Gastrocnemius medialis (tissue), 4 donors: ENCODE results near the gene PEDS1. TPM values are rescaled to one million over a fixed set of nuclear protein-coding genes. Genes with fewer than 3 reads are reported as not detected.

ENCODE experiments used
- ATAC-seq, 2 donors: fragments of 150-250 bp; one replicate each; pipeline ENCODE4 v1.9.1; 2016
- DNase-seq, 2 donors: peaks; one replicate each; pipeline ENCODE4 v3.0.0-alpha.2; 2019
- H3K27ac ChIP-seq, 4 donors: fragments of 200-600 bp; sonication (generic); 1 replicate in 1 of 4; 2 replicates in 3 of 4; pipeline ENCODE4 v1.5.1; 2016 to 2018; ENCODE audit warnings: mild to moderate bottlenecking in 2 of 4, moderate library complexity in 1 of 4
- H3K27me3 ChIP-seq, 3 donors: fragments of 200-600 bp; sonication (generic) in 2 of 3; 1 replicate in 1 of 3; 2 replicates in 2 of 3; pipeline versions ENCODE4 v1.5.1 to v1.6.0; 2016 to 2019; ENCODE audit warnings: mild to moderate bottlenecking in 1 of 3, moderate library complexity in 1 of 3
- H3K36me3 ChIP-seq, 2 donors: fragments of 200-600 bp; sonication (generic) in 1 of 2; one replicate each; pipeline ENCODE4 v1.5.1; 2017 to 2018
- H3K4me1 ChIP-seq, 2 donors: fragments of 200-600 bp; sonication (generic) in 1 of 2; one replicate each; pipeline ENCODE4 v1.5.1; 2016 to 2017; ENCODE audit warnings: mild to moderate bottlenecking in 2 of 2
- H3K4me3 ChIP-seq, 4 donors: fragments of 200-600 bp; sonication (generic) in 3 of 4; 1 replicate in 1 of 4; 2 replicates in 3 of 4; pipeline ENCODE4 v1.5.1; 2016 to 2019; ENCODE audit warnings: mild to moderate bottlenecking in 2 of 4
- H3K9me3 ChIP-seq, 3 donors: fragments of 200-600 bp; sonication (generic) in 2 of 3; 1 replicate in 1 of 3; 2 replicates in 2 of 3; pipeline ENCODE4 v1.5.1; 2016 to 2019
- CTCF ChIP-seq, 5 experiments: fragments of 450-650 bp in 3 of 5; fragments of 200-600 bp in 2 of 5; sonication (generic) in 2 of 5; IDR thresholded peaks in 4 of 5; conservative IDR thresholded peaks in 1 of 5; 1 replicate in 4 of 5; 2 replicates in 1 of 5; pipeline ENCODE4 v1.5.1; 2016 to 2019; ENCODE audit warnings: antibody characterized with exemption in 5 of 5, mild to moderate bottlenecking in 3 of 5, moderate library complexity in 3 of 5
- POLR2A ChIP-seq, 2 donors: fragments of 450-650 bp; IDR thresholded peaks; one replicate each; pipeline ENCODE4 v1.6.1; 2017; ENCODE audit warnings: antibody characterized with exemption in 2 of 2, mild to moderate bottlenecking in 2 of 2, moderate library complexity in 2 of 2
- in situ Hi-C, 4 donors: fragments of 200-750 bp; cut with MboI; loops; one replicate each; pipeline versions ENCODE4 v1.15.0 to v1.8.0; 2017; ENCODE audit warnings: low sequenced_read_pairs in 4 of 4
- intact Hi-C: fragments of 100-400 bp; cut with DNase I; formaldehyde crosslinking; loops from one replicate; pipeline ENCODE4 v1.15.1; 2023; ENCODE audit warnings: low total_unique reads
- total RNA-seq, 4 donors: library from RNA; depleted of rRNA; stranded (reverse); fragments of >200 nt; gene quantifications; one replicate each; pipeline versions ENCODE4 v1.1.0 to v1.2.3, GENCODE V29; 2016

Gene PEDS1
- total RNA-seq, 4 donors from 2014 or later = 33.2 to 77.9 (median 38.2) TPM

- intact Hi-C loops = no loop called here
- Histone ChIP-seq H3K4me1 (peaks cover 37 to 50% of the 10 kb centered on the region in 2 donors), H3K27ac (peak overlapping the region; percentile 85 to 96 (median 88)), H3K9me3 (no peaks in the 10 kb centered on the region), H3K36me3 (peaks cover 0 to 36% of the 10 kb centered on the region in 2 donors), H3K27me3 (no peaks in the 10 kb centered on the region), H3K4me3 (no peak overlapping the region)
- DNase-seq (peak; percentile 88 to 95), ATAC-seq (peak; percentile 80 to 81)
- TF ChIP-seq POLR2A (IDR thresholded peaks at IDR 0.05) (no peak), CTCF (IDR thresholded peaks at IDR 0.05 in 4 of 5, conservative IDR thresholded peaks at IDR 0.05 in 1 of 5) (no peak)
- in situ Hi-C loops = no loop called here
Measured at GRCh38 chr20:50126662-50127061, 26.9 kb downstream of the PEDS1 start.

- Histone ChIP-seq H3K4me1 (peaks cover 32 to 47% of the 10 kb centered on the region in 2 donors), H3K27ac (peak overlapping the region; percentile 85 to 96 (median 88)), H3K9me3 (no peaks in the 10 kb centered on the region), H3K36me3 (peaks cover 0 to 33% of the 10 kb centered on the region in 2 donors), H3K4me3 (no peak overlapping the region), H3K27me3 (no peaks in the 10 kb centered on the region)
- intact Hi-C loops (no loop called here), in situ Hi-C loops (no loop called here)
- ATAC-seq = no peak
- TF ChIP-seq POLR2A (IDR thresholded peaks at IDR 0.05) = no peak
- DNase-seq = no peak
Measured at GRCh38 chr20:50125279-50125678, 28.2 kb downstream of the PEDS1 start.

GRCh38 chr20:50124496-50124895, 29.0 kb downstream of the PEDS1 start:
- Histone ChIP-seq H3K27ac (peak overlapping the region in 3 of 4 donors; percentile 7 to 96 (median 91)), H3K27me3 (no peaks in the 10 kb centered on the region), H3K4me1 (peaks cover 32 to 39% of the 10 kb centered on the region in 2 donors), H3K4me3 (no peak overlapping the region), H3K9me3 (no peaks in the 10 kb centered on the region), H3K36me3 (peaks cover 0 to 25% of the 10 kb centered on the region in 2 donors)
- DNase-seq (no peak), ATAC-seq (no peak)
- in situ Hi-C loops (loop anchor here in 3 of 4 donors (5.0 kb wide), 2 partner anchors 38 to 43 kb away; no protein-coding TSS in a partner anchor), intact Hi-C loops (no loop called here)
- TF ChIP-seq CTCF (IDR thresholded peaks at IDR 0.05 in 4 of 5, conservative IDR thresholded peaks at IDR 0.05 in 1 of 5) (no peak), POLR2A (IDR thresholded peaks at IDR 0.05) (no peak)

- intact Hi-C loops = no loop called here
- ATAC-seq = no peak
- TF ChIP-seq CTCF (IDR thresholded peaks at IDR 0.05 in 4 of 5, conservative IDR thresholded peaks at IDR 0.05 in 1 of 5) = no peak
- TF ChIP-seq POLR2A (IDR thresholded peaks at IDR 0.05) = no peak
Measured at GRCh38 chr20:50123418-50123817, 30.1 kb downstream of the PEDS1 start.

GRCh38 chr20:50122763-50123162, 30.8 kb downstream of the PEDS1 start:
- in situ Hi-C loops = loop anchor here in 3 of 4 donors (5.0 kb wide), 2 partner anchors 40 to 45 kb away; no protein-coding TSS in a partner anchor
- no peaks in the 10 kb centered on the region for H3K9me3 ChIP-seq
- TF ChIP-seq POLR2A (IDR thresholded peaks at IDR 0.05) (no peak), CTCF (IDR thresholded peaks at IDR 0.05 in 4 of 5, conservative IDR thresholded peaks at IDR 0.05 in 1 of 5) (no peak)
- H3K27ac ChIP-seq = peak overlapping the region in 2 of 4 donors; percentile 75 to 81
- ATAC-seq (no peak), DNase-seq (no peak)
- peaks cover 0 to 19% of the 10 kb centered on the region in 2 donors for H3K36me3 ChIP-seq
- H3K4me1 ChIP-seq = peaks cover 21 to 25% of the 10 kb centered on the region in 2 donors
- no peaks in the 10 kb centered on the region for H3K27me3 ChIP-seq
- intact Hi-C loops = no loop called here
- no peak overlapping the region for H3K4me3 ChIP-seq

More at GRCh38 chr20:50123418-50123817, 30.1 kb downstream of the PEDS1 start:
- no peak for DNase-seq
- H3K36me3 ChIP-seq = peaks cover 0 to 22% of the 10 kb centered on the region in 2 donors
- no peaks in the 10 kb centered on the region for H3K9me3 ChIP-seq
- H3K4me1 ChIP-seq = peaks cover 26 to 30% of the 10 kb centered on the region in 2 donors
- no peak overlapping the region for H3K4me3 ChIP-seq
- no peaks in the 10 kb centered on the region for H3K27me3 ChIP-seq
- H3K27ac ChIP-seq = peak overlapping the region in 2 of 4 donors; percentile 40 to 81
- in situ Hi-C loops = loop anchor here in 3 of 4 donors (5.0 kb wide), 2 partner anchors 39 to 44 kb away; no protein-coding TSS in a partner anchor
